ENCODE results near the gene CR1.

DNA sequence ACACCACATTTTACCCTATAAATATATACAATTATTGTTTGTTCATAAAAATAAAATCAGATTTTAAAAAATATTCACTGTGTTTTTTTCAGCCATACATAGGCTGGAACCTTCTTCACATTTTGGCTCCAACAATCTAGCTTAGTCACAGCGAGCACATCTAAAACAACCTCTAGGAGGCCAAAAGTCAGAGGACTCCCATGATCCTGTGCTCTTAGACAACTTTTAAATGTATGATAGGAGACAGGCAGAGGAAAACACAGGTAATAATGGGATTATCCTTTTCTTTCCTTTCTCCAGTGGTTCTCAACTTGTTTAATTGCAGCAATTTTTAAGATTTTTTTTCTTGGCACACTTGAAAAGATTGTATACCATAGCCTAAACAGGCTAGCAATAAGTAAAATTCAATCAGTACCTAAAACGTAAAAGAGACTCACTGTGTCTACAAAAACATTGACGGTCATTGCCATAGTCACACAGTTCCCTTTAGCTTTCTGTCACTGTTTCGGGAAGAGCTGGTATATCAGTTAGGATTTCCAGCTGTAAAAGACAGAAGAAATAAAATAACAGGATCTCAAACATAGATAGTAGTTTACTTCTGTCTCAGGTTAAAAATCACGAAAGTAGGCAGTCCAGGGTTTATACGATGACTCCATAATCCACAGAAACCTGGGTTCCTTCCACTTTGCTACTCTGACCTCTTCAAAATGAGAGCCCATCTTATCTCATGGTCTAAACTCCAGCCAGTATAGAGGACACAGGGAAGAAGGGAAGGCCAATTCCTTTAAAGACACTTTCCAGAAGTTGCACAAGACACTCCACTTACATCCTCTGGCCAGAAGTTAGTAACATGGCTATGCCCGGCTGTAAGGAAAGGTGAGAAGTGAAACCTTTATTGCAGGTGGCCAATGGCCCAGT is 109.7 kb downstream of the CR1 start:
- TF ChIP-seq, protein P1, sequence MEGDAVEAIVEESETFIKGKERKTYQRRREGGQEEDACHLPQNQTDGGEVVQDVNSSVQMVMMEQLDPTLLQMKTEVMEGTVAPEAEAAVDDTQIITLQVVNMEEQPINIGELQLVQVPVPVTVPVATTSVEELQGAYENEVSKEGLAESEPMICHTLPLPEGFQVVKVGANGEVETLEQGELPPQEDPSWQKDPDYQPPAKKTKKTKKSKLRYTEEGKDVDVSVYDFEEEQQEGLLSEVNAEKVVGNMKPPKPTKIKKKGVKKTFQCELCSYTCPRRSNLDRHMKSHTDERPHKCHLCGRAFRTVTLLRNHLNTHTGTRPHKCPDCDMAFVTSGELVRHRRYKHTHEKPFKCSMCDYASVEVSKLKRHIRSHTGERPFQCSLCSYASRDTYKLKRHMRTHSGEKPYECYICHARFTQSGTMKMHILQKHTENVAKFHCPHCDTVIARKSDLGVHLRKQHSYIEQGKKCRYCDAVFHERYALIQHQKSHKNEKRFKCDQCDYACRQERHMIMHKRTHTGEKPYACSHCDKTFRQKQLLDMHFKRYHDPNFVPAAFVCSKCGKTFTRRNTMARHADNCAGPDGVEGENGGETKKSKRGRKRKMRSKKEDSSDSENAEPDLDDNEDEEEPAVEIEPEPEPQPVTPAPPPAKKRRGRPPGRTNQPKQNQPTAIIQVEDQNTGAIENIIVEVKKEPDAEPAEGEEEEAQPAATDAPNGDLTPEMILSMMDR (IDR thresholded peaks at IDR 0.05) = no peak
- TF ChIP-seq ZNF416 (CRISPR knock-in tag; IDR thresholded peaks at IDR 0.05) = no peak
- TF ChIP-seq RELA (CRISPR knock-in tag; IDR thresholded peaks at IDR 0.05; ENCODE audit: borderline replicate concordance) = no peak
- no peak for TF ChIP-seq ZNF232 (CRISPR knock-in tag; IDR thresholded peaks at IDR 0.05)

Data from WTC11 (cell line).